Nephron (organoid): ENCODE measurements around the gene TTC13.
A peak's percentile ranks its signal among the peaks of the same experiment; 100 is the strongest.

Experiments used
- H3K27ac Mint-ChIP-seq, 3 experiments: 2 replicates each; pipeline ENCODE4 v1.8.0; 2020; ENCODE audit warnings: mixed read lengths in 3 of 3, mild to moderate bottlenecking in 2 of 3, moderate library complexity in 1 of 3
- H3K27me3 Mint-ChIP-seq: 2 replicates; pipeline ENCODE4 v1.8.0; 2021; ENCODE audit warnings: low read depth, mild to moderate bottlenecking, moderate library complexity, mixed read lengths
- H3K36me3 Mint-ChIP-seq: 2 replicates; pipeline ENCODE4 v1.8.0; 2020; ENCODE audit warnings: low read depth, mixed read lengths
- H3K4me1 Mint-ChIP-seq: 2 replicates; pipeline ENCODE4 v1.8.0; 2020; ENCODE audit warnings: mixed read lengths
- H3K4me3 Mint-ChIP-seq, 3 experiments: 2 replicates each; pipeline ENCODE4 v1.8.0; 2020; ENCODE audit warnings: mild to moderate bottlenecking in 3 of 3, mixed read lengths in 3 of 3, moderate library complexity in 2 of 3
- H3K9me3 Mint-ChIP-seq: 2 replicates; pipeline ENCODE4 v1.8.0; 2020; ENCODE audit warnings: mixed read lengths
- TF ChIP-seq, protein P1 (sequence below), 3 experiments: fragments of 200-600 bp; sonication (generic); IDR thresholded peaks; one replicate each; pipeline ENCODE4 v1.5.0; 2021; ENCODE audit warnings: antibody characterized with exemption in 3 of 3; ENCODE audit not compliant: unreplicated experiment in 3 of 3

TTC13 gene

DNA sequence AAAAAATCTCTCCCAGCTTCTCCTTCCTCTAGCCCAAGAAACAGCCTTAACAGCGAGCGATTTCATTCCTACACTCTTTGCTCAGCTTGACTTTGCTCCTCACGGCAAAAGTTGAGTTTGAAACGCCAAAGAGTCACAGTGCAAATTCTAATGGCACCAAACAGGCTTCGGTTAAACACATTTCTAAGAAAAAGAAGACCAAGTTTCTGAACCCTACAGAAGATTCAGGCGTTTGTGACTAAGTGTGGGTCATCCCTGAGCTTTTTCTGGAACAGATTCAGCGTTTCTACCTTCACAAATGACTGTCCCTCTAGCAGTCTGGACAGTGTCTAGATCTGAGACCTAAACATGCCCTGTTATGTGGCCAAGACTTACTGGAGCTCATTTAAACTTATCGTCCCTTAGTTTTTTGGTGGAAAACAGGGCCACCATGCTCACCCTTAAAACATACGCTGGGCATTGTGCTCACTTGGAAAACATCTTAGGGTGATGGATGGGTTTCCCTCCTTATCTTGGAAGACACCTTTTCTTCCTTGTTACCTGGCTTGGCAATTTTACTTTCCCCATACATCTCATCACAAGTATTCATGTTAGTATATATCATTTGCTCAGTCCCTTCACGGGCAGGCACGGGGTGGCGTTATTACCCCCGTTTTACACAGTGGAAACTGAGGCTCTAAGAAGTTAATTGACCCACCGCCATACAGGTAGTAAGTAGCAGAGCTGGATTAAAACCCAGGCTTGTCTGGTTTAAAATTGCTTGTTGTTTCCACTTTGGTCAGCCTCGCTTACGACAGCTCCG is 111.4 kb downstream of the TTC13 start:
- Mint-ChIP-seq H3K4me1 (peaks cover 68% of the 10 kb centered on the region), H3K4me3 (peak overlapping the region; percentile 90 to 94 (median 92)), H3K36me3 (peaks cover 14% of the 10 kb centered on the region), H3K27me3 (peaks cover 4% of the 10 kb centered on the region), H3K9me3 (no peaks in the 10 kb centered on the region), H3K27ac (peak overlapping the region; percentile 82 to 91 (median 83))
- TF ChIP-seq, protein P1, sequence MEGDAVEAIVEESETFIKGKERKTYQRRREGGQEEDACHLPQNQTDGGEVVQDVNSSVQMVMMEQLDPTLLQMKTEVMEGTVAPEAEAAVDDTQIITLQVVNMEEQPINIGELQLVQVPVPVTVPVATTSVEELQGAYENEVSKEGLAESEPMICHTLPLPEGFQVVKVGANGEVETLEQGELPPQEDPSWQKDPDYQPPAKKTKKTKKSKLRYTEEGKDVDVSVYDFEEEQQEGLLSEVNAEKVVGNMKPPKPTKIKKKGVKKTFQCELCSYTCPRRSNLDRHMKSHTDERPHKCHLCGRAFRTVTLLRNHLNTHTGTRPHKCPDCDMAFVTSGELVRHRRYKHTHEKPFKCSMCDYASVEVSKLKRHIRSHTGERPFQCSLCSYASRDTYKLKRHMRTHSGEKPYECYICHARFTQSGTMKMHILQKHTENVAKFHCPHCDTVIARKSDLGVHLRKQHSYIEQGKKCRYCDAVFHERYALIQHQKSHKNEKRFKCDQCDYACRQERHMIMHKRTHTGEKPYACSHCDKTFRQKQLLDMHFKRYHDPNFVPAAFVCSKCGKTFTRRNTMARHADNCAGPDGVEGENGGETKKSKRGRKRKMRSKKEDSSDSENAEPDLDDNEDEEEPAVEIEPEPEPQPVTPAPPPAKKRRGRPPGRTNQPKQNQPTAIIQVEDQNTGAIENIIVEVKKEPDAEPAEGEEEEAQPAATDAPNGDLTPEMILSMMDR (IDR thresholded peaks at IDR 0.05; ENCODE audit: unreplicated experiment in 3 of 3) = no peak

GRCh38 chr1:230866171-230867070 is 112.2 kb downstream of the TTC13 start:
- no peaks in the 10 kb centered on the region for H3K9me3 Mint-ChIP-seq
- peak overlapping the region; percentile 90 to 94 (median 92) for H3K4me3 Mint-ChIP-seq
- H3K36me3 Mint-ChIP-seq = peaks cover 21% of the 10 kb centered on the region
- H3K27me3 Mint-ChIP-seq = peaks cover 4% of the 10 kb centered on the region
- H3K27ac Mint-ChIP-seq = peak overlapping the region; percentile 82 to 91 (median 83)
- TF ChIP-seq, protein P1 (IDR thresholded peaks at IDR 0.05; ENCODE audit: unreplicated experiment in 3 of 3) = no peak
- peaks cover 76% of the 10 kb centered on the region for H3K4me1 Mint-ChIP-seq

GRCh38 chr1:230865062-230865817 is 113.4 kb downstream of the TTC13 start:
- Mint-ChIP-seq H3K27me3 (peaks cover 4% of the 10 kb centered on the region), H3K4me1 (peaks cover 85% of the 10 kb centered on the region), H3K4me3 (peak overlapping the region; percentile 12 to 92 (median 90)), H3K27ac (peak overlapping the region; percentile 7 to 84 (median 83)), H3K9me3 (no peaks in the 10 kb centered on the region), H3K36me3 (peaks cover 32% of the 10 kb centered on the region)
- TF ChIP-seq, protein P1 (IDR thresholded peaks at IDR 0.05; ENCODE audit: unreplicated experiment in 3 of 3) = no peak

GRCh38 chr1:230864441-230864840 is 114.2 kb downstream of the TTC13 start:
- H3K4me3 Mint-ChIP-seq = peak overlapping the region; percentile 31 to 78 (median 55)

DNA sequence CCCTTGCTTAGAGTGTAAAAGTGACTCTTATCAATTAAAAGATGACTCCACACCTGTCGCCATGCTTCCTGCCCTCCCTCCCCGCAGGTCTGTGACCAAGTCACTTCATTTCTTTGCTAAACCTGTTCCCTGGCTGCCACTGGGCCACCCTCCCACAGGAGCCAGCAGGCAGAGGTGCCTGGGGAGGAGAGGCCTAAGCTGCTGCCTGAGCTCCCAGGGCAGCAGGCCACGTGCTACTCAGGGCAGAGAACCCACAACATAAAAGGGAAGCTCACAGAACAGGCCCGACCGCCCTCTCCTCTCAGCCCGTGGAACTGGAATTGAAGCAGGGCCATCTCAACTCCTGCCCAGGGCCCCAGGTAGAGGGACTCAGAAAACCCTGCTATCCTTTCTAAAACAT is 115.2 kb downstream of the TTC13 start:
- Mint-ChIP-seq H3K9me3 (no peaks in the 10 kb centered on the region), H3K36me3 (peaks cover 34% of the 10 kb centered on the region), H3K27ac (peak overlapping the region; percentile 70 to 89 (median 72)), H3K27me3 (peaks cover 4% of the 10 kb centered on the region), H3K4me1 (peaks cover 86% of the 10 kb centered on the region), H3K4me3 (peak overlapping the region in 2 of 3 experiments; percentile 45 to 73)
- TF ChIP-seq, protein P1 (IDR thresholded peaks at IDR 0.05; ENCODE audit: unreplicated experiment in 3 of 3) = no peak

More at GRCh38 chr1:230864441-230864840, 114.2 kb downstream of the TTC13 start:
- peaks cover 34% of the 10 kb centered on the region for H3K36me3 Mint-ChIP-seq
- H3K9me3 Mint-ChIP-seq = no peaks in the 10 kb centered on the region
- H3K4me1 Mint-ChIP-seq = peaks cover 80% of the 10 kb centered on the region
- H3K27ac Mint-ChIP-seq = peak overlapping the region; percentile 21 to 83 (median 58)
- TF ChIP-seq, protein P1 (IDR thresholded peaks at IDR 0.05; ENCODE audit: unreplicated experiment in 3 of 3) = no peak
- peaks cover 4% of the 10 kb centered on the region for H3K27me3 Mint-ChIP-seq
